ENCODE data around the gene SKI.

The SKI gene

GRCh38 chr1:2335721-2336455 lies 107.8 kb downstream of the SKI start:
- Histone ChIP-seq H3K4me3 (ENCODE audit: low read length) (no peak overlapping the region), H3K9ac (ENCODE audit: low read depth, low read length) (no peak overlapping the region), H3K27me3 (ENCODE audit: control insufficient read depth, insufficient read depth, low read length) (peaks cover 16% of the 10 kb centered on the region), H3K4me1 (ENCODE audit: control insufficient read depth, insufficient read depth, low read length) (peaks cover 12% of the 10 kb centered on the region), H3K36me3 (ENCODE audit: insufficient read depth, low read length) (no peaks in the 10 kb centered on the region), H3K4me2 (ENCODE audit: low read length) (peak overlapping the region; percentile 16), H3K9me3 (replicated peaks; ENCODE audit: low read length) (no peaks in the 10 kb centered on the region)

- Histone ChIP-seq H3K4me2 (ENCODE audit: low read length) (no peak overlapping the region), H3K9me3 (replicated peaks; ENCODE audit: low read length) (no peaks in the 10 kb centered on the region), H3K4me1 (ENCODE audit: control insufficient read depth, insufficient read depth, low read length) (peaks cover 8% of the 10 kb centered on the region), H3K9ac (ENCODE audit: low read depth, low read length) (no peak overlapping the region), H3K27me3 (ENCODE audit: control insufficient read depth, insufficient read depth, low read length) (peaks cover 16% of the 10 kb centered on the region), H3K36me3 (ENCODE audit: insufficient read depth, low read length) (no peaks in the 10 kb centered on the region), H3K4me3 (ENCODE audit: low read length) (no peak overlapping the region)
Measured at GRCh38 chr1:2336499-2336898, 108.4 kb downstream of the SKI start.

DNA sequence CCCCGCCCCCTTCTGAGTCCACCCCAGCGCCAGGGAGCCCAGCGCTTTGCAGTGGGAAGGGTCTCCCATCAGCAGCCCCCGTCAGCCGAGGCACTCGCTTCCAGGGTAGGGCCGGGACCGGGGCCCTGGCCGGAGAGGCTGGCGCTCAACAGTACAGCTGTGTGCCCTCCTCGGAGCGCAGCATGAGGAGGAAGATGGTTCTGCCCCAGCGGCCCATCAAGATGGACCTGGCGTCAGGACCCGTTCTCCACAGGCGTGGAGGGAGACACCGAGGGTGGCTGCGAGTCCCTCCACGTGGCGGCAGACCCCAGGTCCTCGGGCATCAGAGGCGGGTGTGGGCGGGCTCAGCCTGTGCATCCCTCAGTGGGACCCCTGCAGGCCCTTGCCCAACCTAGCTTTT lies 109.0 kb downstream of the SKI start:
- peaks cover 16% of the 10 kb centered on the region for H3K27me3 ChIP-seq (ENCODE audit: control insufficient read depth, insufficient read depth, low read length)
- peaks cover 8% of the 10 kb centered on the region for H3K4me1 ChIP-seq (ENCODE audit: control insufficient read depth, insufficient read depth, low read length)
- H3K9me3 ChIP-seq (replicated peaks; ENCODE audit: low read length): no peaks in the 10 kb centered on the region
- no peak overlapping the region for H3K9ac ChIP-seq (ENCODE audit: low read depth, low read length)
- H3K4me2 ChIP-seq (ENCODE audit: low read length): no peak overlapping the region
- no peak overlapping the region for H3K4me3 ChIP-seq (ENCODE audit: low read length)
- no peaks in the 10 kb centered on the region for H3K36me3 ChIP-seq (ENCODE audit: insufficient read depth, low read length)

GRCh38 chr1:2337501-2337900 lies 109.4 kb downstream of the SKI start:
- Histone ChIP-seq H3K4me3 (ENCODE audit: low read length) (no peak overlapping the region), H3K9ac (ENCODE audit: low read depth, low read length) (no peak overlapping the region)

GRCh38 chr1:2339206-2340085 lies 111.3 kb downstream of the SKI start:
- H3K9me3 ChIP-seq (replicated peaks; ENCODE audit: low read length): no peaks in the 10 kb centered on the region
- H3K4me3 ChIP-seq (ENCODE audit: low read length): no peak overlapping the region
- H3K9ac ChIP-seq (ENCODE audit: low read depth, low read length): no peak overlapping the region
- H3K4me2 ChIP-seq (ENCODE audit: low read length): no peak overlapping the region
- H3K4me1 ChIP-seq (ENCODE audit: control insufficient read depth, insufficient read depth, low read length): peaks cover 8% of the 10 kb centered on the region
- H3K27me3 ChIP-seq (ENCODE audit: control insufficient read depth, insufficient read depth, low read length): peaks cover 16% of the 10 kb centered on the region
- no peaks in the 10 kb centered on the region for H3K36me3 ChIP-seq (ENCODE audit: insufficient read depth, low read length)

More at GRCh38 chr1:2337501-2337900, 109.4 kb downstream of the SKI start:
- Histone ChIP-seq H3K36me3 (ENCODE audit: insufficient read depth, low read length) (no peaks in the 10 kb centered on the region), H3K9me3 (replicated peaks; ENCODE audit: low read length) (no peaks in the 10 kb centered on the region), H3K4me2 (ENCODE audit: low read length) (no peak overlapping the region), H3K27me3 (ENCODE audit: control insufficient read depth, insufficient read depth, low read length) (peaks cover 16% of the 10 kb centered on the region), H3K4me1 (ENCODE audit: control insufficient read depth, insufficient read depth, low read length) (peaks cover 8% of the 10 kb centered on the region)

DNA sequence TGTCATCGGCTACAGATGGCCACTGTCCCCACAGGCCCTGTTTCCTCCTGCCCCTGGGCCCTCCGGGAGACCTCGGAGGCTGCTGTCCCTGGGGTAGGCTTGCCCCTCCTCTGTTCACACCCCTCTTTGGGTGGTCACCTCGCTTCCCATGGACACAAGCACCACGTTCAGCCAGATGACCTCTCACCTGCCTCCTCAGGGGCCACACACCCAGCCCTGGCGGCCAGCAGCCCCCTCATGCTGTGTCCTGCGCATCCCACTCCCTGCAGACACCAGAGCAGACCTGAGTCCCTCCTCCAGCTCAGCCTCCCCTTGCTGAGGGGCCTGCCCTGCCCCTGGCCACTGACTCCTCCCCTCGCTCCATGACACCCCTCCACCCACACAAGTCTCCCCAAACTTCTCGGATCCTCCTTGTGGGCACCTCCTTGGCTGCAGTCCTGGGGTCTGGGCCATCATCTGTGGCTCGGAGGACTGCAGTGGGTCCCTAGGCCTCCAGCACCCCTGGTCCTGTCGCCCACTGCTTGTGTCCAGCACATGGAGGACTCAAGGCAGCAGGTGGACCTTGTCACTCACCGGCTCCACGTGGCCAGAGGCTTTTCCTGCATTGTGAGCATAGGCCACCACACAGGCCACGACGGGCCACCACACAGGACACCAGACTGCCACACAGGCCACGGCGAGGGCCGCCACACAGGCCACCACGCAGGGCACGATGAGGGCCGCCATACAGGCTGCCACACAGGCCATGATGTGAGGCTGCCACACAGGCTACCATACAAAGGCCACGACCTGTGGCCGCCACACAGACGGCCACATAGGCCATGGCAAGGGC lies 112.2 kb downstream of the SKI start:
- H3K36me3 ChIP-seq (ENCODE audit: insufficient read depth, low read length): no peaks in the 10 kb centered on the region
- H3K27me3 ChIP-seq (ENCODE audit: control insufficient read depth, insufficient read depth, low read length): peaks cover 14% of the 10 kb centered on the region
- H3K9me3 ChIP-seq (replicated peaks; ENCODE audit: low read length): no peaks in the 10 kb centered on the region
- H3K9ac ChIP-seq (ENCODE audit: low read depth, low read length): no peak overlapping the region
- no peak overlapping the region for H3K4me2 ChIP-seq (ENCODE audit: low read length)
- peaks cover 8% of the 10 kb centered on the region for H3K4me1 ChIP-seq (ENCODE audit: control insufficient read depth, insufficient read depth, low read length)
- no peak overlapping the region for H3K4me3 ChIP-seq (ENCODE audit: low read length)

DNA sequence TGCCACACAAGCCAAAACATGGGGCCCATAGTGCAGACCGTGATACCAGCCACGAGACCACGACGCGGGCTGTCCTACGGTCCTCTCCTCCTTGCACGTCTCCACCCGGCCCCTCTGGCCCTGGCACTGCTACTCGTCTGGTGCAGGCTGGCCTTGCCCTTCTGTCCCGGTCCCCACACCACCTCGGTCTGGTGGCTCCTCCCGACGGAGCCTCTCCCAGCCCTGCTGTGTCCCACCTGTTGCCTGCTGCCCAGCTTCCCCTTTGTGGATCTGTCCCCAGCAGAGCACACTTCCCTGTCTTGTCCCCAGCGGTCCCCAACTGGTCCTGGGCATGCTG lies 112.8 kb downstream of the SKI start:
- H3K4me3 ChIP-seq (ENCODE audit: low read length): no peak overlapping the region
- no peaks in the 10 kb centered on the region for H3K36me3 ChIP-seq (ENCODE audit: insufficient read depth, low read length)
- peaks cover 8% of the 10 kb centered on the region for H3K27me3 ChIP-seq (ENCODE audit: control insufficient read depth, insufficient read depth, low read length)
- no peak overlapping the region for H3K9ac ChIP-seq (ENCODE audit: low read depth, low read length)
- peaks cover 4% of the 10 kb centered on the region for H3K4me1 ChIP-seq (ENCODE audit: control insufficient read depth, insufficient read depth, low read length)
- H3K9me3 ChIP-seq (replicated peaks; ENCODE audit: low read length): no peaks in the 10 kb centered on the region
- no peak overlapping the region for H3K4me2 ChIP-seq (ENCODE audit: low read length)

DNA sequence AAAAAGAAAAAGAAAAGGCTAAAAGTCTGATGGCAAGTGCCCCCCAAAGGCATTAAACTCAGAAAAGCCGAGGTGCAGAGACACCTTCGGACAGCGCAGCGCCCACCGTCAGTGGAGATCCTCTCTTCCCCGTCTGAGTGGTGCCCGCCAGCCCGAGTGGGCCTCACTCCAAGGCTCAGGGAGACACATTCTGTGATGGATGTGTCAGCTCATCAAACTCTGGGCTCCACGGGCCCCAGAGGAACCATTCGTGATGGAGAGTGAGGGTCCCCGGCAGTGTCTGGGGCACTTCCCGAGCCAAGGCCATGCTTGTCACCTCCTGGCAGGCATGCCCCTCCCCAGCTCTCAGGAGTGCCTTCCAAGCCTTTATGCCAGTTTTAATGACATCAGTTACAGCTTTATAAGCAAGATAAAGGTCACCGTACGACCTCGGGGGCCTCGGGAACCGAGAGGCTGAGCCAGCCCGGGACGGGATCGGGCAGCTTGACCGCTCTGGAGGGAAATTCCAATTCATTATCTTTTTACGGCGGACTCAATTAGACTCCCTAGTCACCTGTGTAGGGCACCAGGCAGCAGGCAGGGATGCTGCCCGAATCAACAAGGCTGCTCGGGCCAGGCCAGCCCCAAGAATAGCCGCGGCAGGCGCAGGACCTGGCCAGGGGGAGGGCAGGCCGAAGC lies 113.7 kb downstream of the SKI start:
- Histone ChIP-seq H3K36me3 (ENCODE audit: insufficient read depth, low read length) (no peaks in the 10 kb centered on the region), H3K9ac (ENCODE audit: low read depth, low read length) (no peak overlapping the region), H3K27me3 (ENCODE audit: control insufficient read depth, insufficient read depth, low read length) (peaks cover 3% of the 10 kb centered on the region), H3K9me3 (replicated peaks; ENCODE audit: low read length) (no peaks in the 10 kb centered on the region), H3K4me2 (ENCODE audit: low read length) (no peak overlapping the region), H3K4me1 (ENCODE audit: control insufficient read depth, insufficient read depth, low read length) (no peaks in the 10 kb centered on the region), H3K4me3 (ENCODE audit: low read length) (no peak overlapping the region)

DNA sequence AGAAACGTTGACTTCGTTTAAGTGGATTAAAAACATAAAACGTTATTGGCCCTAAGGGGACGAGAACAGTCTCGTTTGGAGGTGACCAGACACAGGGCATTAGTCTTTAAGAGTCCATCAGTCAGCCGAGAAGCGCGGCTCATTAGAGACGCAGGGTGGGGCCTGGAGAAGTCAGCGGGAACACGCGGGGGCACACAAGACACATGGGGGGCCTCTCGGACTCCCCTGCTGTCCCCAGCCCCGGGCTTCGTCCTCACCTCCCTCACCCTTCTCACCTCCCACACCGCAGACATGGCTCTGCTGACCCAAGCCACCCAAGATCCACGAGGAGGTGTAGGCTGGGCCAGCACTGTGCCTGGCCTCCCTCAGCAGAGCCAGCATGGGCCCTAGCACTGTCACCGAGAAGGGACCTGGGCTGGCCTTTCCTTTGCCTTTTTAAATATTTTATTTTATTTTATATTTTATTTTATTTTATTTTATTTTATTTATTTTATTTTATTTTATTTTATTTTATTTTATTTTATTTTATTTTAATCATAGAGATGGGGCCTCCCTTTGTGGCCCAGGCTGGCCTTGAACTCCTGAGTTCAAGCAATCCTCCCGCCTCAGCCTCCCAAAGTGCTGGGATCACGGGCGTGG lies 114.4 kb downstream of the SKI start:
- H3K4me2 ChIP-seq (ENCODE audit: low read length): no peak overlapping the region
- peaks cover 3% of the 10 kb centered on the region for H3K27me3 ChIP-seq (ENCODE audit: control insufficient read depth, insufficient read depth, low read length)
- no peak overlapping the region for H3K4me3 ChIP-seq (ENCODE audit: low read length)
- H3K36me3 ChIP-seq (ENCODE audit: insufficient read depth, low read length): no peaks in the 10 kb centered on the region
- H3K9ac ChIP-seq (ENCODE audit: low read depth, low read length): no peak overlapping the region
- H3K4me1 ChIP-seq (ENCODE audit: control insufficient read depth, insufficient read depth, low read length): no peaks in the 10 kb centered on the region
- H3K9me3 ChIP-seq (replicated peaks; ENCODE audit: low read length): no peaks in the 10 kb centered on the region

DNA sequence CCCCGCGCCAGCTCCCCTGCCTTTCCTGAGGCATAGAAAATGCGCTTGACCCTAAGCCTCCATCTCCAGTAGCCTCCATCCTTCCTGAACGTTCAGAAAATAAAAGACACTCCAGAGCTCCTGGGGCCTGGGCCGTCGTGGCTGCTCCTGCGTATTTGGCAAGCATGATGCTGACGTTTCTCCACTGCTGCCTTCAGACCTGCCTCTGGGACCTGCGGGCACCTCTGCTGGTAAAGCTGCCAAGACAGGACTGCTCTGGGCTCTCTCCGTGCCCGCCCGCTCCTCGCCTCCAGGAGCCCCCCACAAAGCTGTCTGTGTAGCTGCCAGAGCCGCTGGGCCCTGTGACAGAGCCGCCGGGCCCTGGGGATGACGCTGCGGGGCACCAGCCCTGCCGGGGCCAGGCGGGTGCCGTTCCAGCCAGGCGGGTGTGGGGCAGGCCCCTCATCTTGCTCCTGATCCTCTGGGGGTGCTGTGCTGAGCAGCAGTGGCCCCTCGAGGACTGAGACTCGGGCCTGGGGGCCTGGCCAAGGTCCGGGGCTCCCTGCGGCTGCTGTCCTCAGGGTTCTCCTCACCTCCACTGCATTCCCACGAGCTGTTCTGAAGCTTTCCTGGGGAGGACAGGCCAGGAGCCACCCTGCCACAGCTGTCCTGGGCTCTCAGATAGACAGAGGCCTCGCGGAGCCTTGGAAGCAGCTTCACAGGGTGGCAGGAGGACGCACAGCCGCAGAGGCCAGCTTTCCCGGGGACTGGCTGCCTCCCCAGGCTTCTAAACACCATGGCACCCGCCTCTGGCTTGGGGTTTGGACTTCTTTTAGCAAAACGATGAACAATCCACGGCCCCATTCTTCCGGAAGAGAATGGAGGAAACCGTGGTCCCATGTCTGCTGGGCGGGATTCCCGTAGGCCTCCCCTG lies 115.2 kb downstream of the SKI start:
- no peaks in the 10 kb centered on the region for H3K9me3 ChIP-seq (replicated peaks; ENCODE audit: low read length)
- H3K27me3 ChIP-seq (ENCODE audit: control insufficient read depth, insufficient read depth, low read length): no peaks in the 10 kb centered on the region
- no peak overlapping the region for H3K9ac ChIP-seq (ENCODE audit: low read depth, low read length)
- H3K4me2 ChIP-seq (ENCODE audit: low read length): no peak overlapping the region
- H3K4me3 ChIP-seq (ENCODE audit: low read length): no peak overlapping the region
- H3K36me3 ChIP-seq (ENCODE audit: insufficient read depth, low read length): no peaks in the 10 kb centered on the region
- H3K4me1 ChIP-seq (ENCODE audit: control insufficient read depth, insufficient read depth, low read length): no peaks in the 10 kb centered on the region
